Progenitor cell of endocrine pancreas (in vitro differentiated cells): ENCODE data around the gene PRIM2. TPM values are rescaled to one million over a fixed set of nuclear protein-coding genes. Genes with fewer than 3 reads are reported as not detected.
"Not testable (repeated sequence)": the region's sequence is repeated elsewhere in the genome, so short reads cannot be mapped to it uniquely, and the experiment has no call there.

Source experiments
- DNase-seq: peaks from one replicate; pipeline ENCODE4 v3.0.0; 2021; ENCODE audit warnings: low spot score; ENCODE audit not compliant: unreplicated experiment
- H3K27ac Mint-ChIP-seq: 2 replicates; pipeline ENCODE4 v1.8.0; 2021; ENCODE audit warnings: mild to moderate bottlenecking, moderate library complexity, mixed read lengths
- H3K27me3 Mint-ChIP-seq: 2 replicates; pipeline ENCODE4 v1.8.0; 2021; ENCODE audit warnings: mixed read lengths
- H3K36me3 Mint-ChIP-seq: 2 replicates; pipeline ENCODE4 v1.8.0; 2022; ENCODE audit warnings: mixed read lengths; ENCODE audit not compliant: insufficient read depth
- H3K4me1 Mint-ChIP-seq: 2 replicates; pipeline ENCODE4 v1.8.0; 2021; ENCODE audit warnings: low read depth, mixed read lengths
- H3K4me3 Mint-ChIP-seq: 2 replicates; pipeline ENCODE4 v1.8.0; 2021; ENCODE audit warnings: low read depth, mild to moderate bottlenecking, moderate library complexity, mixed read lengths
- H3K9me3 Mint-ChIP-seq: 2 replicates; pipeline ENCODE4 v1.8.0; 2021; ENCODE audit warnings: low read depth, mixed read lengths
- total RNA-seq: library from RNA; stranded (reverse); gene quantifications from 2 replicates; pipeline ENCODE4 v1.2.1, GENCODE V29; 2021
- TF ChIP-seq, protein P1 (sequence below): fragments of 200-600 bp; sonication (generic); IDR thresholded peaks from one replicate; pipeline ENCODE4 v1.5.0; 2021; ENCODE audit warnings: antibody characterized with exemption, mild to moderate bottlenecking; ENCODE audit not compliant: unreplicated experiment

PRIM2 gene
- total RNA-seq, 1 donor from 2014 or later, result 26.2 TPM

- not testable (repeated sequence) for H3K27ac Mint-ChIP-seq, H3K4me1 Mint-ChIP-seq, H3K36me3 Mint-ChIP-seq, DNase-seq, H3K27me3 Mint-ChIP-seq, H3K9me3 Mint-ChIP-seq, H3K4me3 Mint-ChIP-seq
Observed at GRCh38 chr6:57572119-57572518, 254.7 kb downstream of the PRIM2 start.

DNA sequence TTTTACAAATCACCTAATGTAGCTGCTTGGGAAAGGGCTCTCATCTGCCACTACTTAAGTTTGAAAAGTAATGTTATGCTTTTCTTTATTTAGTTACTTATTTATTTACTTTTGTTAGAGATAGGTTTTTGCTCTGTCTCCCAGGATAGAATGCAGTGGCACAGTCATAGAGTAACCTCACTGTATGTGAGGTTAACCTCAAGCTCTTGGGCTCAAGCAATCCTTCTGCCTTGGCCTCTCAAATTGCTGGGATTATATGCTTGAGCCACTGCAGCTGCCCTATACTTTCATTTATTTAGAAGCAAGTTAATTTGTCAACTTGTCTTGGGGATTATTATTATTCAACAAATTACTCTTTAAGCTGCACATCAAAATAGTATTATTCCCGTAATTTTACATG is 255.4 kb downstream of the PRIM2 start:
- not testable (repeated sequence) for H3K36me3 Mint-ChIP-seq, H3K9me3 Mint-ChIP-seq, H3K4me1 Mint-ChIP-seq, H3K27me3 Mint-ChIP-seq, DNase-seq, H3K4me3 Mint-ChIP-seq, H3K27ac Mint-ChIP-seq

GRCh38 chr6:57577023-57577422 is 259.6 kb downstream of the PRIM2 start:
- H3K4me1 Mint-ChIP-seq, H3K9me3 Mint-ChIP-seq, H3K4me3 Mint-ChIP-seq: not testable (repeated sequence)

DNA sequence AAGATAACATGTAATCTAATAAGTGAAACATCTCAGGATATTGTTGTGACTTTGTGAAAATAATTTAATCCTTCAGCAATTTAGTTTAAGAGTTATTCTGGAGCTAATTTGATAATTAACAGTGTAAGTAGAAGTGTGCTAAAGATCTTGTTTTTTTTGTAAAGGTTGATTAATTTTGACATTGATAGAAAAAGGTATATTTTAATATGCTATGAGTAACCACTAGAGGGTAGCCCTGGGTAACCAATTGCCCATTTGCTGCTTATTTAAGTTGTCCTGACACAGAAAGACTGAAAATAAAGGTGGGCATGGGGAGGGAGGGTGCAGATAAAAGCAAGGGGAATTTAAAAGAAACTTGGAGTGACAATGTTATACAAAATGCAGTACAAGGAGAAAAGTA is 262.1 kb downstream of the PRIM2 start:
- not testable (repeated sequence) for H3K36me3 Mint-ChIP-seq, H3K27ac Mint-ChIP-seq, H3K4me3 Mint-ChIP-seq, DNase-seq, H3K4me1 Mint-ChIP-seq, H3K27me3 Mint-ChIP-seq, H3K9me3 Mint-ChIP-seq
- TF ChIP-seq, protein P1, sequence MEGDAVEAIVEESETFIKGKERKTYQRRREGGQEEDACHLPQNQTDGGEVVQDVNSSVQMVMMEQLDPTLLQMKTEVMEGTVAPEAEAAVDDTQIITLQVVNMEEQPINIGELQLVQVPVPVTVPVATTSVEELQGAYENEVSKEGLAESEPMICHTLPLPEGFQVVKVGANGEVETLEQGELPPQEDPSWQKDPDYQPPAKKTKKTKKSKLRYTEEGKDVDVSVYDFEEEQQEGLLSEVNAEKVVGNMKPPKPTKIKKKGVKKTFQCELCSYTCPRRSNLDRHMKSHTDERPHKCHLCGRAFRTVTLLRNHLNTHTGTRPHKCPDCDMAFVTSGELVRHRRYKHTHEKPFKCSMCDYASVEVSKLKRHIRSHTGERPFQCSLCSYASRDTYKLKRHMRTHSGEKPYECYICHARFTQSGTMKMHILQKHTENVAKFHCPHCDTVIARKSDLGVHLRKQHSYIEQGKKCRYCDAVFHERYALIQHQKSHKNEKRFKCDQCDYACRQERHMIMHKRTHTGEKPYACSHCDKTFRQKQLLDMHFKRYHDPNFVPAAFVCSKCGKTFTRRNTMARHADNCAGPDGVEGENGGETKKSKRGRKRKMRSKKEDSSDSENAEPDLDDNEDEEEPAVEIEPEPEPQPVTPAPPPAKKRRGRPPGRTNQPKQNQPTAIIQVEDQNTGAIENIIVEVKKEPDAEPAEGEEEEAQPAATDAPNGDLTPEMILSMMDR, result peak; percentile 43

More at GRCh38 chr6:57577023-57577422, 259.6 kb downstream of the PRIM2 start:
- DNase-seq, H3K36me3 Mint-ChIP-seq, H3K27me3 Mint-ChIP-seq, H3K27ac Mint-ChIP-seq: not testable (repeated sequence)

DNA sequence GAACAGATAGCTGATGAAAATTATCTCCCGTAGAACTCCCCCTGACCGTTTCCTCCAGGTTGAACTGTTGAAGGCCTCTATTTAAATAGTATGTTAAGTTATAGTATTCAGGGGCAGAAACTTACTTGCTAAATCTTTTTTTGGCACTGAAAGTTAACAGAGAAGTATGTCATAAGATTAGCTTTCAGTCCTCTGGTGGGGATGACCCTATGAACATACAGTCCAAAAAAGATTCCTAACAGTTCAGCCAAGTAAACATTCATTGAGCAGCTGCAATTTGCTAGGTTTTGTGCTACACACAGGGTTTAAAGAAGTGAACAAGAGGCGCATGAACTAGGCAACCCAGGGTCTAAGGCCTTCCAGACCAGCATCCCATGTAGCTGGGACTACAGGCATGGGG is 264.2 kb downstream of the PRIM2 start:
- H3K27me3 Mint-ChIP-seq, DNase-seq, H3K9me3 Mint-ChIP-seq, H3K4me1 Mint-ChIP-seq, H3K27ac Mint-ChIP-seq, H3K4me3 Mint-ChIP-seq, H3K36me3 Mint-ChIP-seq: not testable (repeated sequence)

- not testable (repeated sequence) for H3K4me1 Mint-ChIP-seq, H3K9me3 Mint-ChIP-seq, DNase-seq
Observed at GRCh38 chr6:57601105-57601504, 283.7 kb downstream of the PRIM2 start.

DNA sequence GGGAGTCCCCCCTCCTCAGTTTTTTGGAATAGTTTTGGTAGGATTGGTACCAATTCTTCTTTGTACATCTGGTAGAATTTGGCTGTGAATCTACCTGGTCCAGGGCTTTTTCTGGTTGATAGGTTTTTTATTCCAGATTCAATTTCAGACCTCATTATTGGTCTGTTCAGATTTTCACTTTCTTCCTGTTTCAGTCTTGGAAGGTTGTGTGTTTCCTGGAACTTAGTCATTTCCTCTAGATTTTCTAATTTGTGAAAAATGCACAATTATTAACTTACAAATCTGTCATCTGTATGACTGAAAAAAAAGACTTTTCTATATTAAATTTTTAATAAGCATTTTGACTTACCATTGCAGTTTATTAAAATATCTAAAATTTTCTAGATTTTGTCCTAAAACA is 287.9 kb downstream of the PRIM2 start:
- not testable (repeated sequence) for H3K4me3 Mint-ChIP-seq, DNase-seq, H3K27me3 Mint-ChIP-seq, H3K36me3 Mint-ChIP-seq, H3K9me3 Mint-ChIP-seq, H3K27ac Mint-ChIP-seq, H3K4me1 Mint-ChIP-seq

More at GRCh38 chr6:57601105-57601504, 283.7 kb downstream of the PRIM2 start:
- H3K4me3 Mint-ChIP-seq, H3K27me3 Mint-ChIP-seq, H3K36me3 Mint-ChIP-seq: not testable (repeated sequence)
- H3K27ac Mint-ChIP-seq, result peak overlapping the region; percentile 20

- not testable (repeated sequence) for H3K9me3 Mint-ChIP-seq, H3K27ac Mint-ChIP-seq, H3K36me3 Mint-ChIP-seq, H3K27me3 Mint-ChIP-seq, DNase-seq, H3K4me3 Mint-ChIP-seq, H3K4me1 Mint-ChIP-seq
Observed at GRCh38 chr6:57606331-57606730, 288.9 kb downstream of the PRIM2 start.

GRCh38 chr6:57610612-57611011 is 293.2 kb downstream of the PRIM2 start:
- not testable (repeated sequence) for H3K4me3 Mint-ChIP-seq, H3K9me3 Mint-ChIP-seq, DNase-seq, H3K36me3 Mint-ChIP-seq, H3K27me3 Mint-ChIP-seq, H3K4me1 Mint-ChIP-seq, H3K27ac Mint-ChIP-seq

DNA sequence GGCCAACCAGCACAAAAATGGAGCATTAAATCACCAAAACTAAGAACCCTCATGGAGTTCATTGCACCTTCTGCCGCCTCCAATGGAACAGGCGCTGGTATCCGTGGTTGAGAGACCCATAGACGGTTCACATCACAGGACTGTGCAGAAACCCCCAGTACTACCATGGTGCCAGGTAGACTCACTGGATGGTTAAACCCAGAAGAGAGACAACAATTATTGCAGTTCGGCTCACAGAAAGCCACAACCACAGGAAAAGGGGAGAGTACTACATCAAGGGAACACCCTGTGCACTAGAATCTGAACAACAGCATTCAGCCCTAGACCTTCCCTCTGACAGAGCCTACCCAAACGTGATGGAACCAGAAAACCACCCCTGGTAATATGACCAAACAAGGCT is 301.5 kb downstream of the PRIM2 start:
- H3K27me3 Mint-ChIP-seq, H3K9me3 Mint-ChIP-seq, H3K4me3 Mint-ChIP-seq, H3K4me1 Mint-ChIP-seq, DNase-seq, H3K36me3 Mint-ChIP-seq: not testable (repeated sequence)
- peak overlapping the region; percentile 56 for H3K27ac Mint-ChIP-seq

DNA sequence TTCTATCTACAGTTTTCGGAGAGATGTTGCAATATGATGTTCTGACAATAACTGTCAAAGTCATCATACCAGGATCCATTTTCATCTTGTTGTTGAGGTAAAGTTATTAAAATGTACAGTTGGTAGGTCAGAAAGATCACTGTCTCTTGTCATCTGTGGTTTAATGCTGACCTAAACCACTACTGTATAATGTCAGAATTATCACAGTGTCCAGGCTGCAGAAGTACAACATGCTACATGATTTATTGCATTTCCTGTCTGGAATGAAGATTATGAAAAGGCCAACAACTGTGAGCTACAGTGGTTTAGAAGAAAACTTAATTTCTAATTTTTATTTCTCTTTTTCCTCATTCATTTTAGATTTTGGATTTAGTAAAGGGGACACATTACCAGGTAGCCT is 314.3 kb downstream of the PRIM2 start:
- H3K27ac Mint-ChIP-seq, H3K4me1 Mint-ChIP-seq, H3K4me3 Mint-ChIP-seq, DNase-seq, H3K27me3 Mint-ChIP-seq, H3K36me3 Mint-ChIP-seq, H3K9me3 Mint-ChIP-seq: not testable (repeated sequence)

DNA sequence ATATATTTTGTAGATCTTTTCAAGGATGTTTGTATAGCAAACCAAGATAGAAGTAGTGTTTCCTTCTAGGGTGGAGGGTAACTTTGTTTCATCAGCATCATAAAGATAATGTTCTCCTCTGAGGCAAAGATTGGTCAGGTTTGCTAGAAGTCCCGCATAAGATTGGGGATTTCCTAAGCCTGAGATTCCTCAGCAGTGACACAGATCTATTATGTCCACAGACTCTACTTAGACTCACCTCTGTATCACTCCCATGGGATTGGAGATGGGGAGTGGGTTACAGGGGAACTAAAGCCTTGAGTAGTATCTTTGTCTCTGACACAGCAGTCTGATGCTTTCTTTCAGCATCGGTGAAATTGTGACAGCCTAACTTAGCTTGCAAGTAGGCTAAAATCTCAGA is 341.1 kb downstream of the PRIM2 start:
- H3K36me3 Mint-ChIP-seq, DNase-seq, H3K4me1 Mint-ChIP-seq, H3K4me3 Mint-ChIP-seq, H3K27ac Mint-ChIP-seq, H3K27me3 Mint-ChIP-seq, H3K9me3 Mint-ChIP-seq: not testable (repeated sequence)

DNA sequence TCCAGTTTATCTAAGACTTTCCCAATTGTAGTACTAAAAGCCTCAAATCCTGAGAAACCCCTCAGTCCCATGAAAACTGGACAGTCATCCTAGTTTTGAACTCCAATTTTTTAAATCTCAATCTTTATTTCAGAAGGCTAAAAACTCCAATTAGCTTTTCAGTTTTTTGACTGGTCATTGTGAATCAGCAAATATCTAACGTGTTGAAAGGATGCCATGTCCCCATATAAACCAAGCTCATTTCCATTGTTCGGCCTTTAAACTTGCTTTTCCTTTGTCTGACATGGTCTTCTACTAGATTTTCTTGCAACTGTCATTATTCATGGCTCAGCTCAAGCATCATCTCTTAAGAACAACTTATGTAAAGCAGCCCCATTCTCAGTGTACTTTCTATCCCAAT is 342.4 kb downstream of the PRIM2 start:
- H3K36me3 Mint-ChIP-seq, H3K4me3 Mint-ChIP-seq, H3K9me3 Mint-ChIP-seq, H3K4me1 Mint-ChIP-seq, DNase-seq, H3K27me3 Mint-ChIP-seq, H3K27ac Mint-ChIP-seq: not testable (repeated sequence)
